T-helper 22 cell (primary cell): ENCODE results near the gene UBAC2.

Experiments
- DNase-seq: peaks from one replicate; pipeline ENCODE4 v3.0.0-alpha.2; 2020; ENCODE audit warnings: low read depth

UBAC2 gene

GRCh38 chr13:99313501-99313900 lies 112.8 kb downstream of the UBAC2 start:
- DNase-seq = no peak

GRCh38 chr13:99313941-99314340 lies 113.3 kb downstream of the UBAC2 start:
- DNase-seq = no peak

GRCh38 chr13:99314640-99315176 lies 114.1 kb downstream of the UBAC2 start:
- DNase-seq = peak; percentile 62

GRCh38 chr13:99315186-99315585 lies 114.5 kb downstream of the UBAC2 start:
- DNase-seq = no peak

GRCh38 chr13:99316224-99316623 lies 115.6 kb downstream of the UBAC2 start:
- no peak for DNase-seq

GRCh38 chr13:99316657-99317256 lies 116.1 kb downstream of the UBAC2 start:
- DNase-seq = no peak

- DNase-seq = peak; percentile 30
Measured at GRCh38 chr13:99320693-99321481, 120.2 kb downstream of the UBAC2 start.

- DNase-seq = no peak
Measured at GRCh38 chr13:99321709-99322108, 121.1 kb downstream of the UBAC2 start.

GRCh38 chr13:99322297-99323103 lies 121.8 kb downstream of the UBAC2 start:
- DNase-seq = peak; percentile 43

GRCh38 chr13:99323488-99323887 lies 122.8 kb downstream of the UBAC2 start:
- DNase-seq = no peak

GRCh38 chr13:99326012-99326411 lies 125.4 kb downstream of the UBAC2 start:
- no peak for DNase-seq

- DNase-seq = no peak
Measured at GRCh38 chr13:99327126-99327525, 126.5 kb downstream of the UBAC2 start.

- no peak for DNase-seq
Measured at GRCh38 chr13:99327761-99328160, 127.1 kb downstream of the UBAC2 start.

- no peak for DNase-seq
Measured at GRCh38 chr13:99329477-99329876, 128.8 kb downstream of the UBAC2 start.

GRCh38 chr13:99330942-99331341 lies 130.3 kb downstream of the UBAC2 start:
- no peak for DNase-seq

GRCh38 chr13:99331881-99332293 lies 131.2 kb downstream of the UBAC2 start:
- no peak for DNase-seq

GRCh38 chr13:99332456-99332855 lies 131.8 kb downstream of the UBAC2 start:
- DNase-seq = no peak

GRCh38 chr13:99334221-99334620 lies 133.6 kb downstream of the UBAC2 start:
- DNase-seq = no peak

GRCh38 chr13:99335087-99335486 lies 134.4 kb downstream of the UBAC2 start:
- no peak for DNase-seq

GRCh38 chr13:99335603-99336002 lies 134.9 kb downstream of the UBAC2 start:
- DNase-seq = no peak

- no peak for DNase-seq
Measured at GRCh38 chr13:99339230-99339721, 138.6 kb downstream of the UBAC2 start.

GRCh38 chr13:99339736-99340397 lies 139.2 kb downstream of the UBAC2 start:
- peak; percentile 53 for DNase-seq
